ENCODE results near the gene CALB2. TPM values are rescaled to one million over a fixed set of nuclear protein-coding genes. Genes with fewer than 3 reads are reported as not detected.

CALB2 gene
- polyA plus RNA-seq, 1 experiment, result 0.16 TPM

DNA sequence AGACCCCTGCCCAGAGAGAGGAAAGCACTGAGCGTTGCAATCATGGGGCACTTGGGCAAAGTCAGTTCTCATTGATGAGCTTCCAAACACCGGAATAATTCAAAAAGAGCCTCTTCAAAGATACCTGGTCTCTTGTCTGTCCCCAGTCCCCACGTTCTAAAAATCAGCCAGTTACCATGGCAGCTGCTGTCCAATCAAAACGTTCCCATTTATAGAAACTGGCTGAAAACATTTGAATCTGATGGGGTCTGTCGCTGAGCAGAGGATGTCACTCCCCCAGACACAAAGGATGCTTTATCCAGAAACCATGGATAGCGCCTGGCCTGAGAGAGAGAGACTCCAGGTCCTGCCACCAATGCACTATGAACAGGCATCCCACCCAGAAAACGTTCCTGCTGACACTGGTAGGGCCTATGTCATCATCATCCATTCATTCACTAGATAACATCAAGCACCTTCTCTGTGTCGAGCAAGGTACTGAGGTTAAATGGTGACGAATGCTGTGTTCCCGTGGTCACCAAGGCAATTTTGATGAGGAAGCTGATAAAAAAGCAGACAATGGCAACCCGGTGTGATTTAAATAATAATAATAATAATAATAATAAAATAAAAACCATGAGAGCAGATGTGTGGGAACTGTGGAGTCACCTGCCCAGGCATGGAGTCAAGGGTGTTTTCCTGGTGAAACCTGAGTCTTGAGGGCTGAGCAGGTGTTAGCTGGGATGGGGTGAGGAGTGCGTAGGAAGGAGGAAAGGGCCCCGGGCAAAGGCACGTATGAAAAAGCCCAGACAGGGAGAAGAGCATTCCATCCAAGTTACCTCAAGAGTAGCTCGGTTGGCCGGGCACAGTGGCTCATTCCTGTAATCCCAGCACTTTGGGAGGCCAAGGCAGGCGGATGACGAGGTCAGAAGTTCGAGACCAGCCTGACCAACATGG is 19.0 kb upstream of the CALB2 start:
- no peak for DNase-seq (ENCODE audit: low read depth)
- TF ChIP-seq, protein P1, sequence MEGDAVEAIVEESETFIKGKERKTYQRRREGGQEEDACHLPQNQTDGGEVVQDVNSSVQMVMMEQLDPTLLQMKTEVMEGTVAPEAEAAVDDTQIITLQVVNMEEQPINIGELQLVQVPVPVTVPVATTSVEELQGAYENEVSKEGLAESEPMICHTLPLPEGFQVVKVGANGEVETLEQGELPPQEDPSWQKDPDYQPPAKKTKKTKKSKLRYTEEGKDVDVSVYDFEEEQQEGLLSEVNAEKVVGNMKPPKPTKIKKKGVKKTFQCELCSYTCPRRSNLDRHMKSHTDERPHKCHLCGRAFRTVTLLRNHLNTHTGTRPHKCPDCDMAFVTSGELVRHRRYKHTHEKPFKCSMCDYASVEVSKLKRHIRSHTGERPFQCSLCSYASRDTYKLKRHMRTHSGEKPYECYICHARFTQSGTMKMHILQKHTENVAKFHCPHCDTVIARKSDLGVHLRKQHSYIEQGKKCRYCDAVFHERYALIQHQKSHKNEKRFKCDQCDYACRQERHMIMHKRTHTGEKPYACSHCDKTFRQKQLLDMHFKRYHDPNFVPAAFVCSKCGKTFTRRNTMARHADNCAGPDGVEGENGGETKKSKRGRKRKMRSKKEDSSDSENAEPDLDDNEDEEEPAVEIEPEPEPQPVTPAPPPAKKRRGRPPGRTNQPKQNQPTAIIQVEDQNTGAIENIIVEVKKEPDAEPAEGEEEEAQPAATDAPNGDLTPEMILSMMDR (IDR thresholded peaks at IDR 0.05; ENCODE audit: insufficient read depth, low read depth, low read length), result no peak
- H3K36me3 ChIP-seq (ENCODE audit: control insufficient read depth, insufficient read depth, low read length), result no peaks in the 10 kb centered on the region
- ChIA-PET CTCF (interaction anchor here (0.9 kb wide), 1 partner anchor 28 kb away, joined by 3 read pairs; no protein-coding TSS in a partner anchor), POLR2A (no interaction called here)
- H3K4me3 ChIP-seq (ENCODE audit: low read depth, low read length), result no peak overlapping the region
- H3K27me3 ChIP-seq (ENCODE audit: control insufficient read depth, insufficient read depth, low read length), result no peaks in the 10 kb centered on the region

DNA sequence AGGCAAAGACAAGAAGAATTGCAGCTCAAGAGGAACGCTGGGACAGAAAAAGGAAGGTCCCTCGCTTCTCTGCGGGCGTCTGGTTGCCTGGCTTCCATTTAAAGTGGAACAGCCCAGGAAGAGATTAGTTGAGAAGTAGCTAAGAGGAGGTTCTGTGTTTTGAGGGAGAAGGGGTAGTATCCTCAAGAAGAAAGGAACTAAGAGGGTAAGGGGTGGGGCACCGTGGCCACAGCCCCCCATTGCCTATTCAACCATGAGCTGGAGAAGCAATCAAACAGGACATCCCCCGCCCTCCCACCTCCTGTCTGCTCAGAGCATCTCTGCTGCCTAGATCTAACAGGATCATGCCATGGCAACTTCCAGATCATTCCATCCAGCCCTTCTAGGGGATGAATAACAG is 18.1 kb upstream of the CALB2 start:
- no peaks in the 10 kb centered on the region for H3K27me3 ChIP-seq (ENCODE audit: control insufficient read depth, insufficient read depth, low read length)
- TF ChIP-seq, protein P1 (IDR thresholded peaks at IDR 0.05; ENCODE audit: insufficient read depth, low read depth, low read length), result no peak
- no peak overlapping the region for H3K4me3 ChIP-seq (ENCODE audit: low read depth, low read length)
- H3K36me3 ChIP-seq (ENCODE audit: control insufficient read depth, insufficient read depth, low read length), result no peaks in the 10 kb centered on the region
- CTCF ChIA-PET, result no interaction called here
- POLR2A ChIA-PET, result no interaction called here
- DNase-seq (ENCODE audit: low read depth), result no peak

DNA sequence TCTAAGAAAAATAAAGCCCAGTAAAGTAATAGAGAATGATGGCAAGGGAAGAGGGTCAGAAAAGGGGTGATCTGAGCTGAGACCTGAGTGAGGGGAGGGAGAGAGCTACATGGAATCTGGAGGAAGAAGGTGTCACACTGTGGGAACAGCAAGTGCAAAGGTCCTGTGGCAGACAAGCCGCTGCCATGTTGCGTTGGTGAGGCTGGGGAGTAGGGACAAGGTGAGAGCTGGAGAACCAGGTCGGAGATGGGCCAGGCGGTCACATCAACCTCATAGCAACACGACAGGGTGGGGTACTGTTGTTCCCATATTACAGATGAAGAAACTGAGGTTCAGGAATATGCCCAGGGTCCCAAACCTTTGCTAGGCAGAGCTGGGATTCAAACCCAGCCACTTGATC is 16.6 kb upstream of the CALB2 start:
- POLR2A ChIA-PET, result no interaction called here
- no peak for DNase-seq (ENCODE audit: low read depth)
- TF ChIP-seq, protein P1 (IDR thresholded peaks at IDR 0.05; ENCODE audit: insufficient read depth, low read depth, low read length), result no peak
- H3K27me3 ChIP-seq (ENCODE audit: control insufficient read depth, insufficient read depth, low read length), result no peaks in the 10 kb centered on the region
- H3K4me3 ChIP-seq (ENCODE audit: low read depth, low read length), result no peak overlapping the region
- CTCF ChIA-PET, result interaction anchor here (1.4 to 2.4 kb wide), 2 partner anchors 12 to 16 kb away, joined by 4 to 5 read pairs; no protein-coding TSS in a partner anchor
- H3K36me3 ChIP-seq (ENCODE audit: control insufficient read depth, insufficient read depth, low read length), result no peaks in the 10 kb centered on the region

DNA sequence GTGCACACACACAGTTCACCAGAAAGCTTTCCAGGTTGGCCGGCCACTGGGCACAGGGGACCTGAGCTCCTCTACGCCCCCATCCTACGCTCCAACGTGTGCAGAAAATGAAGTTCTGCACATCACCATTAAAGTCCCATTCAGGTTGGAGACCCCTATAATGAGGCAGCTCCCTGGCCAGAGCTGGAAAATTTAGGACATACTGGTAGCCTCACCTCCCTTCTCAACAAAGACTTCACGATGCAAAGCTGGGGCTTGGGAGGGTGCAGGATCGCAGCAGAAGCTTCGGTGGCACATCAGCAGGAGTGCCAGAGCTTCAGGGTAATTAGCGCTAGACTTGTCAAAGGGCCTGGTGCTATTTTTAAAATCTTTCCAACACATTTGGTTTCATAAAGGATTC is 15.4 kb upstream of the CALB2 start:
- no peak for DNase-seq (ENCODE audit: low read depth)
- Histone ChIP-seq H3K36me3 (ENCODE audit: control insufficient read depth, insufficient read depth, low read length) (no peaks in the 10 kb centered on the region), H3K27me3 (ENCODE audit: control insufficient read depth, insufficient read depth, low read length) (peaks cover 1% of the 10 kb centered on the region; the same call in 1 of the 2 replicates), H3K4me3 (ENCODE audit: low read depth, low read length) (no peak overlapping the region)
- TF ChIP-seq, protein P1 (IDR thresholded peaks at IDR 0.05; ENCODE audit: insufficient read depth, low read depth, low read length), result no peak
- POLR2A ChIA-PET, result no interaction called here
- CTCF ChIA-PET, result interaction anchor here (0.8 to 2.4 kb wide), 4 partner anchors 11 to 32 kb away, joined by 3 to 5 read pairs (median 4); no protein-coding TSS in a partner anchor

DNA sequence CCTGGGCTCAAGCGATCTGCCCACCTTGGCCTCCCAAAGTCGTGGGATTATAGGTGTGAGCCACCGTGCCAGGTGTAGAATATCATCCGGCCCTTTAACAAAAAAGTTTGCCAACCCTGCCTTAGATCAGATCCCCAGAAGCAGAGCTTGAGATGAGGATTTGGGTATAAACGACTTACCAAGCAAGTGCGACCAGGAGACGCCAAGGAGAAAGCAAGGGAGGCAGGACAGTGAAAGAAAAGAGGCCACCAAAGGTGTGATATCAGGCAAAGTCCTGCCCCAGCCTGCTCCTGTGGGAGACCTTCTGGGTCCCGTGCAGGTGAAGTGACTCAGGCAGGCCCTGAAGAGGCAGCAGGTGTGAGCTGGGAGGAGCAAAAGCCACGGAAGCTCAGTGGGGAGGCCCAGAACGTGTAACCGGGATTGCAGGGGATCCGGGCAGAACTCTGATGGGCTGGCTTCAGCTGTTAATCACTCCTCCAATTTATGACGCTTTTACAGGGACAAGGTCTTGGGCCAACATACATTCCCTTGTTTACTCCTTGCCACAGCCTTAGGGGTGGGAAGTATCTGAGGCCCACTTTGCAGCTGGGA is 14.1 kb upstream of the CALB2 start:
- POLR2A ChIA-PET, result no interaction called here
- CTCF ChIA-PET, result interaction anchor here (0.9 to 1.1 kb wide), 2 partner anchors 13 to 50 kb away, joined by 3 read pairs; partner anchors contain the start of gene CALB2
- TF ChIP-seq, protein P1 (IDR thresholded peaks at IDR 0.05; ENCODE audit: insufficient read depth, low read depth, low read length), result no peak
- Histone ChIP-seq H3K27me3 (ENCODE audit: control insufficient read depth, insufficient read depth, low read length) (peaks cover 1% of the 10 kb centered on the region; the same call in 1 of the 2 replicates), H3K36me3 (ENCODE audit: control insufficient read depth, insufficient read depth, low read length) (no peaks in the 10 kb centered on the region), H3K4me3 (ENCODE audit: low read depth, low read length) (no peak overlapping the region)
- no peak for DNase-seq (ENCODE audit: low read depth)

Data from BJ (cell line).